GM21825 (cell line): Measurements from ENCODE around the gene ARFGEF2.
"Not testable (repeated sequence)": the region's sequence is repeated elsewhere in the genome, so short reads cannot be mapped to it uniquely, and the experiment has no call there.

ENCODE experiments used
- ATAC-seq: cut with Tn5 transposase; IDR thresholded peaks from one replicate; pipeline ENCODE4 v1.9.1; 2021; ENCODE audit warnings: mild to moderate bottlenecking, moderate library complexity; ENCODE audit not compliant: unreplicated experiment

Gene ARFGEF2

GRCh38 chr20:48949304-48950170 is 28.0 kb downstream of the ARFGEF2 start:
- ATAC-seq, result no peak

GRCh38 chr20:48951041-48951440 is 29.5 kb downstream of the ARFGEF2 start:
- no peak for ATAC-seq

GRCh38 chr20:48951646-48952045 is 30.1 kb downstream of the ARFGEF2 start:
- no peak for ATAC-seq

- no peak for ATAC-seq
These were observed 31.1 kb downstream of the ARFGEF2 start for GRCh38 chr20:48952656-48953055.

GRCh38 chr20:48953653-48954052 is 32.1 kb downstream of the ARFGEF2 start:
- no peak for ATAC-seq

- ATAC-seq, result no peak
These were observed 34.5 kb downstream of the ARFGEF2 start for GRCh38 chr20:48956052-48956451.

GRCh38 chr20:48957053-48957481 is 35.6 kb downstream of the ARFGEF2 start:
- no peak for ATAC-seq

- no peak for ATAC-seq
These were observed 36.0 kb downstream of the ARFGEF2 start for GRCh38 chr20:48957533-48957932.

- no peak for ATAC-seq
These were observed 37.2 kb downstream of the ARFGEF2 start for GRCh38 chr20:48958743-48959142.

- no peak for ATAC-seq
These were observed 38.5 kb downstream of the ARFGEF2 start for GRCh38 chr20:48959899-48960550.

- ATAC-seq, result no peak
These were observed 40.9 kb downstream of the ARFGEF2 start for GRCh38 chr20:48962421-48962820.

GRCh38 chr20:48962976-48963771 is 41.7 kb downstream of the ARFGEF2 start:
- no peak for ATAC-seq

- no peak for ATAC-seq
These were observed 43.8 kb downstream of the ARFGEF2 start for GRCh38 chr20:48965189-48965910.

- no peak for ATAC-seq
These were observed 49.3 kb downstream of the ARFGEF2 start for GRCh38 chr20:48970681-48971365.

GRCh38 chr20:48971956-48972355 is 50.4 kb downstream of the ARFGEF2 start:
- no peak for ATAC-seq

- ATAC-seq, result no peak
These were observed 51.3 kb downstream of the ARFGEF2 start for GRCh38 chr20:48972816-48973215.

- ATAC-seq, result no peak
These were observed 54.4 kb downstream of the ARFGEF2 start for GRCh38 chr20:48975955-48976354.

- not testable (repeated sequence) for ATAC-seq
These were observed 58.5 kb downstream of the ARFGEF2 start for GRCh38 chr20:48979980-48980379.

- ATAC-seq, result no peak
These were observed 62.2 kb downstream of the ARFGEF2 start for GRCh38 chr20:48983423-48984400.
